ENCODE measurements around the gene TRIM44. TPM values are rescaled to one million over a fixed set of nuclear protein-coding genes. Genes with fewer than 3 reads are reported as not detected.

The TRIM44 gene
- total RNA-seq, 4 donors from 2014 or later, result 24.6 to 54.2 (median 35.8) TPM

DNA sequence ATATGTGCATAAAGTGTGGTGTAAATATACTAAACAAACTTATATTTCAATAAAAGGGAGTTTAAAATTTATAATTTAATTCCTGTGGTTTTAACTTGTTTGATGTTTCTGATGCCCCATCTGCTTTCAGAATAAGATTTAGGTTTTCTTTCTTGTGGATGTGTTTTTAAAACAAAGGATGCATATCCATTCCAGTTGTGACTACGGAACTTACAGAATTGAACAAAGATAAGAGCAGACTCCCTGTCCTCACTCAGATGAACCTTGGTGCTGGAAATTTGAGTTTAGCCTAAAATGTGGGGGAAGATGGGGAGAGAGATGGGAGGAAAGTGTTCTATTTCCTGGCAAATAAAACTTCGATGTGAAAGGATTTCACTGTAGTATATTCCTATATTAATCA is 41.8 kb upstream of the TRIM44 start:
- TF ChIP-seq POLR2A (IDR thresholded peaks at IDR 0.05) (no peak), CTCF (IDR thresholded peaks at IDR 0.05) (no peak)
- peaks cover 15 to 24% of the 10 kb centered on the region in 2 donors for H3K4me1 ChIP-seq
- H3K4me3 ChIP-seq (replicated peaks in 1 of 3), result no peak overlapping the region
- intact Hi-C loops (cut with DNase I), result no loop called here
- peaks cover 18% of the 10 kb centered on the region for H3K27me3 ChIP-seq
- 79 to 87% methylated on average over 2 of the region's 2 CpGs for WGBS, 2 donors
- no peaks in the 10 kb centered on the region for H3K36me3 ChIP-seq
- H3K27ac ChIP-seq, result no peak overlapping the region
- H3K9me3 ChIP-seq, result no peaks in the 10 kb centered on the region
- no peak for DNase-seq

- Histone ChIP-seq H3K27me3 (peaks cover 18% of the 10 kb centered on the region), H3K36me3 (no peaks in the 10 kb centered on the region), H3K9me3 (no peaks in the 10 kb centered on the region), H3K4me1 (peaks cover 15 to 24% of the 10 kb centered on the region in 2 donors), H3K4me3 (replicated peaks in 1 of 3) (no peak overlapping the region), H3K27ac (no peak overlapping the region)
- no peak for TF ChIP-seq CTCF (IDR thresholded peaks at IDR 0.05)
- TF ChIP-seq POLR2A (IDR thresholded peaks at IDR 0.05), result no peak
- intact Hi-C loops (cut with DNase I), result no loop called here
- 72 to 76% methylated on average over 2 of the region's 2 CpGs for WGBS, 2 donors
- no peak for DNase-seq
Measured at GRCh38 chr11:35621620-35622019, 41.0 kb upstream of the TRIM44 start.

DNA sequence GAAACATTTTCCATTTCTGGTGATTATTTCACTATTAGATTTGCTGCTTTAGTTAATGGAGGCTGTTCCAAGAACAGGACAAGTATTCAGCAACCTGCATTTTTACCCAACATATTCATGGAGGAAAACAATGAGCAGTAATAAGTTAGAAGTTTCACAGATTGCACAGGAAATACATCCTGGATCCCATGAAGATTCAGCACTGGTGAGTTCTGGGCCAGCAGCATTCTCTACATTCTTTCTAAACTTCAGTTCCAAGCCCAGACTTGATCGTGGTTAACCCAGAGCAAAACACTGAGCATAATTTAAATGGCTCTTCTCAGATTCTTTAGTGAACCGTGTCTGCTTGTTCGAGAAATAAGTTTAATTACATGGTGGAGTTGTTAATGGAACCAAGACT is 40.5 kb upstream of the TRIM44 start:
- intact Hi-C loops (cut with DNase I), result no loop called here
- Histone ChIP-seq H3K27ac (no peak overlapping the region), H3K4me3 (replicated peaks in 1 of 3) (no peak overlapping the region), H3K36me3 (no peaks in the 10 kb centered on the region), H3K9me3 (no peaks in the 10 kb centered on the region), H3K4me1 (peaks cover 15 to 24% of the 10 kb centered on the region in 2 donors), H3K27me3 (peaks cover 18% of the 10 kb centered on the region)
- TF ChIP-seq POLR2A (IDR thresholded peaks at IDR 0.05) (no peak), CTCF (IDR thresholded peaks at IDR 0.05) (no peak)
- DNase-seq, result no peak
- WGBS, 2 donors, result 22 to 23% methylated on average over 3 of the region's 3 CpGs

GRCh38 chr11:35623621-35624168 is 38.9 kb upstream of the TRIM44 start:
- Histone ChIP-seq H3K9me3 (no peaks in the 10 kb centered on the region), H3K4me1 (peaks cover 15 to 16% of the 10 kb centered on the region in 2 donors), H3K27me3 (peaks cover 18% of the 10 kb centered on the region), H3K27ac (no peak overlapping the region), H3K36me3 (no peaks in the 10 kb centered on the region), H3K4me3 (replicated peaks in 1 of 3) (no peak overlapping the region)
- DNase-seq, result no peak
- WGBS, 2 donors, result 60 to 61% methylated on average over 8 of the region's 8 CpGs
- TF ChIP-seq CTCF (IDR thresholded peaks at IDR 0.05) (no peak), POLR2A (IDR thresholded peaks at IDR 0.05) (no peak)
- intact Hi-C loops (cut with DNase I), result no loop called here

DNA sequence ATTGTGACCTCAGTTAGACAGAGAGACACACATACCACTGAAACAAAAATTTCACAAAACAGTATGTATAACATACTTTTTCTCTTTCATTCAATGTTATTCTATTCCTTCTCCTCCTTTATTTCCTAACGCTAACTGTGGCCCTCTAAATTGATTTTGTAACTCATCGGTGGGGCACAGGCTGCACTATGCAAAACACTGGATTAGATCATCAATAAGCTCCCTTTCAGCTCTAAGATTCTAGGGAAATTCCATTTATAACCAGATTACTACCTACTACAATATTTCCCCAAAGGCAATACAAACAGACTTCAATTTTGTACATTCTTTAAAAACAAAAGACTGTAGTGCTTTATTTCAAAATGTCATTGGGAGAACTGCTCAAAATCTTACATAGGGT is 38.3 kb upstream of the TRIM44 start:
- H3K4me1 ChIP-seq, result peaks cover 9 to 10% of the 10 kb centered on the region in 2 donors
- DNase-seq, result no peak
- TF ChIP-seq CTCF (IDR thresholded peaks at IDR 0.05) (no peak), POLR2A (IDR thresholded peaks at IDR 0.05) (no peak)
- H3K9me3 ChIP-seq, result no peaks in the 10 kb centered on the region
- WGBS, 2 donors, result 76 to 91% methylated on average over 2 of the region's 2 CpGs
- H3K36me3 ChIP-seq, result no peaks in the 10 kb centered on the region
- H3K4me3 ChIP-seq (replicated peaks in 1 of 3), result no peak overlapping the region
- peaks cover 18% of the 10 kb centered on the region for H3K27me3 ChIP-seq
- no peak overlapping the region for H3K27ac ChIP-seq
- intact Hi-C loops (cut with DNase I), result no loop called here

Data from thyroid gland (tissue), 4 donors.